ENCODE results near the gene CHI3L2. TPM values are rescaled to one million over a fixed set of nuclear protein-coding genes. Genes with fewer than 3 reads are reported as not detected.
"Not testable (repeated sequence)": the region's sequence is repeated elsewhere in the genome, so short reads cannot be mapped to it uniquely, and the experiment has no call there.

The CHI3L2 gene
- total RNA-seq, 2 experiments from 2014 or later: 8.5 to 9.0 TPM

- H3K36me3 Mint-ChIP-seq (ENCODE audit: low read depth); DNase-seq; H3K9me3 Mint-ChIP-seq; H3K27me3 Mint-ChIP-seq: not testable (repeated sequence)
- Mint-ChIP-seq H3K27ac (peak overlapping the region; percentile 97), H3K4me1 (peaks cover 83% of the 10 kb centered on the region), H3K4me3 (peak overlapping the region; percentile 52)
- ChIA-PET CTCF (interaction anchor here (0.9 to 12.8 kb wide), 9 partner anchors 8 to 293 kb away, joined by 3 to 275 read pairs (median 7); partner anchors contain the start of genes DENND2D and WDR77), POLR2A (interaction anchor here (0.7 to 12.1 kb wide), 18 partner anchors 8 to 1403 kb away, joined by 3 to 590 read pairs (median 5); partner anchors contain the start of genes ATP5PB, CEPT1, CHI3L2 and DENND2D)
These were observed 12.2 kb upstream of the CHI3L2 start for GRCh38 chr1:111215285-111215684.

GRCh38 chr1:111216751-111217150 lies 10.8 kb upstream of the CHI3L2 start:
- peaks cover 98% of the 10 kb centered on the region for H3K4me1 Mint-ChIP-seq
- DNase-seq: no peak
- no peaks in the 10 kb centered on the region for H3K9me3 Mint-ChIP-seq
- ChIA-PET POLR2A (interaction anchor here (0.8 to 12.1 kb wide), 13 partner anchors 9 to 542 kb away, joined by 3 to 590 read pairs (median 6); partner anchors contain the start of genes CEPT1, CHI3L2, DENND2D and DRAM2), CTCF (interaction anchor here (1.2 to 12.8 kb wide), 4 partner anchors 8 to 117 kb away, joined by 3 to 275 read pairs (median 10); partner anchors contain the start of gene DENND2D)
- H3K36me3 Mint-ChIP-seq (ENCODE audit: low read depth): peaks cover 9% of the 10 kb centered on the region
- H3K4me3 Mint-ChIP-seq: peak overlapping the region; percentile 52
- H3K27ac Mint-ChIP-seq: peak overlapping the region; percentile 97
- H3K27me3 Mint-ChIP-seq: no peaks in the 10 kb centered on the region

- CTCF ChIA-PET: interaction anchor here (0.8 to 12.8 kb wide), 6 partner anchors 9 to 183 kb away, joined by 3 to 275 read pairs (median 4); partner anchors contain the start of gene DENND2D
- H3K9me3 Mint-ChIP-seq: no peaks in the 10 kb centered on the region
- peak overlapping the region; percentile 52 for H3K4me3 Mint-ChIP-seq
These were observed 10.2 kb upstream of the CHI3L2 start for GRCh38 chr1:111217183-111217910.

GRCh38 chr1:111218701-111219556 lies 8.6 kb upstream of the CHI3L2 start:
- Mint-ChIP-seq H3K4me1 (peaks cover 96% of the 10 kb centered on the region), H3K4me3 (no peak overlapping the region), H3K9me3 (no peaks in the 10 kb centered on the region), H3K27me3 (no peaks in the 10 kb centered on the region), H3K36me3 (ENCODE audit: low read depth) (peaks cover 9% of the 10 kb centered on the region), H3K27ac (peak overlapping the region; percentile 97)
- ChIA-PET POLR2A (interaction anchor here (0.9 to 12.1 kb wide), 10 partner anchors 9 to 346 kb away, joined by 3 to 590 read pairs (median 6); partner anchors contain the start of genes CD53, CEPT1, CHI3L2 and DENND2D), CTCF (interaction anchor here (0.8 to 12.8 kb wide), 10 partner anchors 10 to 407 kb away, joined by 3 to 275 read pairs (median 4); partner anchors contain the start of gene DENND2D)
- no peak for DNase-seq

More at GRCh38 chr1:111217183-111217910, 10.2 kb upstream of the CHI3L2 start:
- Mint-ChIP-seq H3K36me3 (ENCODE audit: low read depth) (peaks cover 9% of the 10 kb centered on the region), H3K27me3 (no peaks in the 10 kb centered on the region), H3K27ac (peak overlapping the region; percentile 97), H3K4me1 (peaks cover 99% of the 10 kb centered on the region)
- POLR2A ChIA-PET: interaction anchor here (0.8 to 12.1 kb wide), 10 partner anchors 8 to 543 kb away, joined by 3 to 590 read pairs (median 4); partner anchors contain the start of genes CHI3L2, DENND2D, KCNA3 and LRIF1
- no peak for DNase-seq

- no peaks in the 10 kb centered on the region for H3K9me3 Mint-ChIP-seq
- H3K4me1 Mint-ChIP-seq: peaks cover 91% of the 10 kb centered on the region
- no peaks in the 10 kb centered on the region for H3K27me3 Mint-ChIP-seq
- peak overlapping the region; percentile 22 for H3K4me3 Mint-ChIP-seq
- DNase-seq: no peak
- POLR2A ChIA-PET: interaction anchor here (1.2 to 12.1 kb wide), 9 partner anchors 22 to 536 kb away, joined by 3 to 590 read pairs (median 6); partner anchors contain the start of genes ATP5PB, CD53, CEPT1 and DDX20
- H3K27ac Mint-ChIP-seq: peak overlapping the region; percentile 78
- CTCF ChIA-PET: interaction anchor here (0.9 to 12.8 kb wide), 8 partner anchors 10 to 289 kb away, joined by 3 to 275 read pairs (median 7); partner anchors contain the start of gene DENND2D
- peaks cover 9% of the 10 kb centered on the region for H3K36me3 Mint-ChIP-seq (ENCODE audit: low read depth)
These were observed 7.8 kb upstream of the CHI3L2 start for GRCh38 chr1:111219557-111220286.

- H3K27me3 Mint-ChIP-seq: no peaks in the 10 kb centered on the region
- POLR2A ChIA-PET: interaction anchor here (0.9 to 12.1 kb wide), 10 partner anchors 22 to 535 kb away, joined by 3 to 590 read pairs (median 6); partner anchors contain the start of genes ATP5PB, CD53, CEPT1 and DDX20
- H3K27ac Mint-ChIP-seq: peak overlapping the region; percentile 78
- no peak for DNase-seq
- peaks cover 9% of the 10 kb centered on the region for H3K36me3 Mint-ChIP-seq (ENCODE audit: low read depth)
- H3K9me3 Mint-ChIP-seq: no peaks in the 10 kb centered on the region
- H3K4me3 Mint-ChIP-seq: peak overlapping the region; percentile 22
- peaks cover 88% of the 10 kb centered on the region for H3K4me1 Mint-ChIP-seq
- CTCF ChIA-PET: interaction anchor here (0.7 to 12.8 kb wide), 10 partner anchors 9 to 287 kb away, joined by 3 to 275 read pairs (median 5); partner anchors contain the start of gene DENND2D
These were observed 7.1 kb upstream of the CHI3L2 start for GRCh38 chr1:111220302-111220890.

- no peak for DNase-seq
- ChIA-PET POLR2A (interaction anchor here (0.9 to 12.1 kb wide), 8 partner anchors 23 to 534 kb away, joined by 3 to 590 read pairs (median 4); partner anchors contain the start of genes ATP5PB, CD53, CEPT1 and DDX20), CTCF (interaction anchor here (0.8 to 12.8 kb wide), 8 partner anchors 9 to 179 kb away, joined by 3 to 275 read pairs (median 8); partner anchors contain the start of genes CEPT1, DENND2D and DRAM2)
- Mint-ChIP-seq H3K27ac (peak overlapping the region; percentile 78), H3K9me3 (no peaks in the 10 kb centered on the region), H3K4me3 (peak overlapping the region; percentile 19), H3K36me3 (ENCODE audit: low read depth) (peaks cover 6% of the 10 kb centered on the region), H3K27me3 (no peaks in the 10 kb centered on the region), H3K4me1 (peaks cover 88% of the 10 kb centered on the region)
These were observed 6.3 kb upstream of the CHI3L2 start for GRCh38 chr1:111221276-111221632.

GRCh38 chr1:111221633-111222291 lies 5.8 kb upstream of the CHI3L2 start:
- Mint-ChIP-seq H3K27ac (peak overlapping the region; percentile 78), H3K36me3 (ENCODE audit: low read depth) (peaks cover 6% of the 10 kb centered on the region), H3K4me3 (peak overlapping the region; percentile 19), H3K4me1 (peaks cover 88% of the 10 kb centered on the region), H3K27me3 (no peaks in the 10 kb centered on the region), H3K9me3 (no peaks in the 10 kb centered on the region)
- ChIA-PET POLR2A (interaction anchor here (1.2 to 12.1 kb wide), 8 partner anchors 24 to 534 kb away, joined by 3 to 590 read pairs (median 4); partner anchors contain the start of genes ATP5PB, CD53, CEPT1 and DDX20), CTCF (interaction anchor here (0.8 to 12.8 kb wide), 8 partner anchors 8 to 179 kb away, joined by 3 to 275 read pairs (median 8); partner anchors contain the start of genes CEPT1, DENND2D and DRAM2)
- peak; percentile 75 for DNase-seq

GRCh38 chr1:111222308-111223125 lies 5.0 kb upstream of the CHI3L2 start:
- Mint-ChIP-seq H3K4me1 (peaks cover 87% of the 10 kb centered on the region), H3K27me3 (no peaks in the 10 kb centered on the region), H3K4me3 (peak overlapping the region; percentile 19), H3K36me3 (ENCODE audit: low read depth) (peaks cover 6% of the 10 kb centered on the region), H3K27ac (peak overlapping the region; percentile 78), H3K9me3 (no peaks in the 10 kb centered on the region)
- CTCF ChIA-PET: interaction anchor here (0.8 to 12.8 kb wide), 21 partner anchors 7 to 547 kb away, joined by 3 to 275 read pairs (median 5); partner anchors contain the start of genes CEPT1, DENND2D and DRAM2
- DNase-seq: peak; percentile 82
- POLR2A ChIA-PET: interaction anchor here (0.7 to 12.1 kb wide), 10 partner anchors 25 to 524 kb away, joined by 3 to 590 read pairs (median 4); partner anchors contain the start of genes ATP5PB, CD53, CEPT1 and DENND2D
